ENCODE results near the gene OCRL. TPM values are rescaled to one million over a fixed set of nuclear protein-coding genes. Genes with fewer than 3 reads are reported as not detected.
A peak's percentile ranks its signal among the peaks of the same experiment; 100 is the strongest.

Gene OCRL
- total and polyA plus RNA-seq, 2 of the 4 experiments (the other 2 are of a cell fraction), result 19.4 to 20.6 TPM

DNA sequence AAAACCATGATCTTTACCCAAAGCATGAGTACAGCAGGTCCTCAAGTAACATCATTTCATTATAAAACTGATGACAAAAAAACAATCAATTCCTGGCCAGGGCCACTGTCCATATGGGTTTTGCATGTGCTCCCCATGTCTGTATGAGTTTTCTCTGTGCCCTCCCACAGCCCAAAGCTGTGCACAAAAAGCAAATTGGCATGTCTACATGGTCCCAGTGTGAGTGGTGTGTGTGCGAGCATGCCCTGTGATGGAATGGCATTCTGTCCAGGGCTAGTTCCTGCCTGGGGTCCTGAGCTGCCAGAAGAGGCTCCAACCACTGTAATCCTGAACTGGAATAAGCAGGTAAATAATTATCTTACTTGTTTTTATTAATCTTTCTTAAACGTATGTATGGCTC is 45.2 kb upstream of the OCRL start:
- ATAC-seq (ENCODE audit: low read depth) (no peak), DNase-seq (no peak)
- Histone ChIP-seq H2BK20ac (ENCODE audit: low read depth, low read length) (no peak overlapping the region), H4K91ac (ENCODE audit: insufficient read depth, low read depth, low read length) (peak overlapping the region; percentile 12; the same call in 1 of the 2 replicates), H2BK15ac (ENCODE audit: low read depth, low read length) (no peak overlapping the region), H3K56ac (ENCODE audit: extremely low read depth, insufficient read depth, low read length) (no peak overlapping the region), H3K27ac (ENCODE audit: insufficient read depth, low read length) (no peak overlapping the region), H2AFZ (replicated peaks; ENCODE audit: low read length, poor library complexity) (no peak overlapping the region), H2BK120ac (ENCODE audit: low read depth, low read length) (no peak overlapping the region), H3K79me1 (ENCODE audit: low read depth in 1 of 2, low read length in 2 of 2) (peaks cover 2 to 18% of the 10 kb centered on the region in 2 experiments), H3K23ac (ENCODE audit: low read depth, low read length) (no peak overlapping the region), H3K18ac (ENCODE audit: low read depth, low read length) (no peak overlapping the region), H3K9me3 (ENCODE audit: control insufficient read depth, insufficient read depth, low read length) (no peaks in the 10 kb centered on the region), H3K4me2 (ENCODE audit: low read depth, low read length) (no peak overlapping the region), H2AK5ac (ENCODE audit: low read depth, low read length) (no peak overlapping the region), H4K8ac (ENCODE audit: low read depth in 2 of 2, low read length in 2 of 2) (no peak overlapping the region), H3K9me1 (ENCODE audit: insufficient read depth, low read length) (no peaks in the 10 kb centered on the region; the same call in none of the 2 replicates), H2AK9ac (replicated peaks; ENCODE audit: low read depth, low read length, poor library complexity) (no peak overlapping the region), H3K4ac (ENCODE audit: low read depth, low read length) (no peak overlapping the region), H4K20me1 (ENCODE audit: insufficient read depth, low read length) (peaks cover 6% of the 10 kb centered on the region; the same call in 1 of the 2 replicates), H3K27me3 (ENCODE audit: control insufficient read depth, insufficient read depth, low read length) (0 out of 2 replicates have a peak, but pooled peaks cover 2% of the 10 kb centered on the region), H3K36me3 (ENCODE audit: control insufficient read depth, insufficient read depth, low read length) (peaks cover 24% of the 10 kb centered on the region), H3K4me3 (ENCODE audit: insufficient read depth, low read depth, low read length) (no peak overlapping the region), H4K5ac (ENCODE audit: low read depth, low read length) (no peak overlapping the region), H3K14ac (replicated peaks; ENCODE audit: low read depth, low read length) (no peak overlapping the region), H3K4me1 (ENCODE audit: control insufficient read depth, insufficient read depth, low read length) (peaks cover 6% of the 10 kb centered on the region; the same call in 1 of the 2 replicates), H3K9ac (ENCODE audit: low read depth, low read length) (no peak overlapping the region), H2BK5ac (ENCODE audit: low read depth, low read length, poor library complexity, severe bottlenecking) (no peak overlapping the region)
- in situ Hi-C loops (cut with MboI; ENCODE audit: low sequenced_read_pairs) (no loop called here), intact Hi-C loops (cut with micrococcal nuclease) (no loop called here), dilution Hi-C loops (cut with HindIII; ENCODE audit: low sequenced_read_pairs, unreplicated experiment) (no loop called here)
- WGBS, 2 experiments (ENCODE audit: extremely low coverage in 2 of 2, insufficient read length in 1 of 2), result no CpG with 5 or more reads among the region's 2 CpGs
- BruUV-seq (replicated peaks), result no TSS peak
- POLR2A ChIA-PET (ENCODE audit: unreplicated experiment), result no interaction called here
- TF ChIP-seq SMC3 (IDR thresholded peaks at IDR 0.05; ENCODE audit: low read depth, low read length) (no peak), POLR2A (IDR thresholded peaks at IDR 0.05; ENCODE audit: low read depth, low read length) (no peak), CHD1 (IDR thresholded peaks at IDR 0.05; ENCODE audit: low read depth, low read length) (no peak), FOS (IDR thresholded peaks at IDR 0.05; ENCODE audit: low read depth, low read length) (no peak), CEBPB (IDR thresholded peaks at IDR 0.05; ENCODE audit: low read depth, low read length) (no peak), MAFK (IDR thresholded peaks at IDR 0.05; ENCODE audit: low read depth, low read length) (no peak), RCOR1 (IDR thresholded peaks at IDR 0.05; ENCODE audit: insufficient replicate concordance, low read length) (no peak), BHLHE40 (IDR thresholded peaks at IDR 0.05; ENCODE audit: low read depth, low read length) (no peak), RFX5 (IDR thresholded peaks at IDR 0.05; ENCODE audit: low read depth, low read length) (no peak), MAZ (IDR thresholded peaks at IDR 0.05; ENCODE audit: borderline replicate concordance, low read depth, low read length) (no peak), MXI1 (IDR thresholded peaks at IDR 0.05; ENCODE audit: borderline replicate concordance, low read depth, low read length) (no peak)
- TF ChIP-seq, protein P1, sequence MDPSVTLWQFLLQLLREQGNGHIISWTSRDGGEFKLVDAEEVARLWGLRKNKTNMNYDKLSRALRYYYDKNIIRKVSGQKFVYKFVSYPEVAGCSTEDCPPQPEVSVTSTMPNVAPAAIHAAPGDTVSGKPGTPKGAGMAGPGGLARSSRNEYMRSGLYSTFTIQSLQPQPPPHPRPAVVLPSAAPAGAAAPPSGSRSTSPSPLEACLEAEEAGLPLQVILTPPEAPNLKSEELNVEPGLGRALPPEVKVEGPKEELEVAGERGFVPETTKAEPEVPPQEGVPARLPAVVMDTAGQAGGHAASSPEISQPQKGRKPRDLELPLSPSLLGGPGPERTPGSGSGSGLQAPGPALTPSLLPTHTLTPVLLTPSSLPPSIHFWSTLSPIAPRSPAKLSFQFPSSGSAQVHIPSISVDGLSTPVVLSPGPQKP (IDR thresholded peaks at IDR 0.05; ENCODE audit: borderline replicate concordance, low read depth, low read length), result no peak
- TF ChIP-seq, protein P2, sequence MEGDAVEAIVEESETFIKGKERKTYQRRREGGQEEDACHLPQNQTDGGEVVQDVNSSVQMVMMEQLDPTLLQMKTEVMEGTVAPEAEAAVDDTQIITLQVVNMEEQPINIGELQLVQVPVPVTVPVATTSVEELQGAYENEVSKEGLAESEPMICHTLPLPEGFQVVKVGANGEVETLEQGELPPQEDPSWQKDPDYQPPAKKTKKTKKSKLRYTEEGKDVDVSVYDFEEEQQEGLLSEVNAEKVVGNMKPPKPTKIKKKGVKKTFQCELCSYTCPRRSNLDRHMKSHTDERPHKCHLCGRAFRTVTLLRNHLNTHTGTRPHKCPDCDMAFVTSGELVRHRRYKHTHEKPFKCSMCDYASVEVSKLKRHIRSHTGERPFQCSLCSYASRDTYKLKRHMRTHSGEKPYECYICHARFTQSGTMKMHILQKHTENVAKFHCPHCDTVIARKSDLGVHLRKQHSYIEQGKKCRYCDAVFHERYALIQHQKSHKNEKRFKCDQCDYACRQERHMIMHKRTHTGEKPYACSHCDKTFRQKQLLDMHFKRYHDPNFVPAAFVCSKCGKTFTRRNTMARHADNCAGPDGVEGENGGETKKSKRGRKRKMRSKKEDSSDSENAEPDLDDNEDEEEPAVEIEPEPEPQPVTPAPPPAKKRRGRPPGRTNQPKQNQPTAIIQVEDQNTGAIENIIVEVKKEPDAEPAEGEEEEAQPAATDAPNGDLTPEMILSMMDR (conservative IDR thresholded peaks at IDR 0.05; ENCODE audit: low read depth, low read length), result no peak
- TF ChIP-seq, protein P3, sequence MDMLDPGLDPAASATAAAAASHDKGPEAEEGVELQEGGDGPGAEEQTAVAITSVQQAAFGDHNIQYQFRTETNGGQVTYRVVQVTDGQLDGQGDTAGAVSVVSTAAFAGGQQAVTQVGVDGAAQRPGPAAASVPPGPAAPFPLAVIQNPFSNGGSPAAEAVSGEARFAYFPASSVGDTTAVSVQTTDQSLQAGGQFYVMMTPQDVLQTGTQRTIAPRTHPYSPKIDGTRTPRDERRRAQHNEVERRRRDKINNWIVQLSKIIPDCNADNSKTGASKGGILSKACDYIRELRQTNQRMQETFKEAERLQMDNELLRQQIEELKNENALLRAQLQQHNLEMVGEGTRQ (IDR thresholded peaks at IDR 0.05; ENCODE audit: low read depth, low read length), result no peak
- CTCF ChIA-PET, result no interaction called here

Measured in IMR-90 (cell line).